ENCODE results near the gene ITGB1BP1.

The ITGB1BP1 gene

DNA sequence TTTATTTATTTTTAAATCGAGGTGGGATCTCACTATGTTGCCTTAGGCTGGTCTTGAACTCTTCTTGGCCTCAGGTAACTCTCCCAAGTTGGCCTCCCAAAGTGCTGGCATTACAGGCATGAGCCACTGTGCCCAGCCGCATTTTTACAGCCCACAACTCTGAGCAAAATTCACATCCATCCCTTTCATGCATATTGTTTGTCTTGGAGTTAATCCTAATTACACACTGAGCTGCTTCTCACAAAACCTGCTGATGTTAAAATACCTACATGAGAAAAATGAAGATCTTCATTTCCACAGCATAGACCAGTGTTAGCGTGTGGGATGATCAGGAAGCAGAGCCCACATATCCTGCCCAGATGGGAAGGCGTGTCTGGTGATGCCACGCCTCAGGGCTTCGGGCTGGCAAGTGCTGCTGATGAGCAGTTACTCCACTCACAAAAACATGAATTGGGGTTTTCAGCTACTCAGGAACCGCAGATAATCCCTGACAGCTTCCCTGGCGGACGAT is 14.6 kb downstream of the ITGB1BP1 start:
- H3K9me3 ChIP-seq (ENCODE audit: control insufficient read depth, low read length), result no peaks in the 10 kb centered on the region
- no peak overlapping the region for H3K27ac ChIP-seq
- no peaks in the 10 kb centered on the region for H3K36me3 ChIP-seq (ENCODE audit: control insufficient read depth, insufficient read depth, low read length)
- TF ChIP-seq CTCF (IDR thresholded peaks at IDR 0.05), result no peak
- H3K79me2 ChIP-seq, result no peaks in the 10 kb centered on the region
- no peak overlapping the region for H3K4me3 ChIP-seq (ENCODE audit: low read depth, low read length)
- no peaks in the 10 kb centered on the region for H3K27me3 ChIP-seq (ENCODE audit: control insufficient read depth, insufficient read depth, low read length)
- no peak overlapping the region for H3K4me2 ChIP-seq (ENCODE audit: low read length)
- H3K4me1 ChIP-seq, result no peaks in the 10 kb centered on the region
- no peak overlapping the region for H3K9ac ChIP-seq
- no peak overlapping the region for H2AFZ ChIP-seq

- Histone ChIP-seq H3K9me3 (ENCODE audit: control insufficient read depth, low read length) (no peaks in the 10 kb centered on the region), H2AFZ (no peak overlapping the region), H3K4me2 (ENCODE audit: low read length) (no peak overlapping the region), H3K36me3 (ENCODE audit: control insufficient read depth, insufficient read depth, low read length) (no peaks in the 10 kb centered on the region), H3K4me1 (no peaks in the 10 kb centered on the region), H3K27ac (no peak overlapping the region), H3K9ac (no peak overlapping the region), H3K79me2 (no peaks in the 10 kb centered on the region), H3K4me3 (ENCODE audit: low read depth, low read length) (no peak overlapping the region), H3K27me3 (ENCODE audit: control insufficient read depth, insufficient read depth, low read length) (no peaks in the 10 kb centered on the region)
- no peak for TF ChIP-seq CTCF (IDR thresholded peaks at IDR 0.05)
These were observed 15.9 kb downstream of the ITGB1BP1 start for GRCh38 chr2:9407363-9407811.

GRCh38 chr2:9406529-9407362 is 16.6 kb downstream of the ITGB1BP1 start:
- Histone ChIP-seq H3K27me3 (ENCODE audit: control insufficient read depth, insufficient read depth, low read length) (no peaks in the 10 kb centered on the region), H3K9me3 (ENCODE audit: control insufficient read depth, low read length) (no peaks in the 10 kb centered on the region), H3K9ac (no peak overlapping the region), H2AFZ (no peak overlapping the region), H3K27ac (no peak overlapping the region), H3K4me2 (ENCODE audit: low read length) (no peak overlapping the region), H3K79me2 (no peaks in the 10 kb centered on the region), H3K36me3 (ENCODE audit: control insufficient read depth, insufficient read depth, low read length) (no peaks in the 10 kb centered on the region), H3K4me1 (no peaks in the 10 kb centered on the region), H3K4me3 (ENCODE audit: low read depth, low read length) (no peak overlapping the region)
- no peak for TF ChIP-seq CTCF (IDR thresholded peaks at IDR 0.05)

- Histone ChIP-seq H3K79me2 (no peaks in the 10 kb centered on the region), H3K4me3 (ENCODE audit: low read depth, low read length) (no peak overlapping the region), H3K36me3 (ENCODE audit: control insufficient read depth, insufficient read depth, low read length) (no peaks in the 10 kb centered on the region), H3K27me3 (ENCODE audit: control insufficient read depth, insufficient read depth, low read length) (no peaks in the 10 kb centered on the region), H3K4me2 (ENCODE audit: low read length) (no peak overlapping the region), H2AFZ (no peak overlapping the region), H3K9me3 (ENCODE audit: control insufficient read depth, low read length) (no peaks in the 10 kb centered on the region), H3K9ac (no peak overlapping the region), H3K27ac (no peak overlapping the region), H3K4me1 (no peaks in the 10 kb centered on the region)
- TF ChIP-seq CTCF (IDR thresholded peaks at IDR 0.05), result no peak
These were observed 17.7 kb downstream of the ITGB1BP1 start for GRCh38 chr2:9405636-9406035.

Data from parathyroid adenoma (tissue), 2 donors.